GM06990 (cell line): ENCODE results near the gene BMPR2.
"Not testable (repeated sequence)": the region's sequence is repeated elsewhere in the genome, so short reads cannot be mapped to it uniquely, and the experiment has no call there.

Experiments
- DNase-seq: peaks from one replicate; pipeline ENCODE4 v3.0.0-alpha.2; 2011; ENCODE audit not compliant: insufficient read length; ENCODE audit errors: extremely low read depth
- H3K27me3 ChIP-seq: replicated peaks from 2 replicates; pipeline ENCODE4 v1.6.0; 2011; ENCODE audit warnings: low read length; ENCODE audit not compliant: control insufficient read depth, insufficient read depth
- H3K36me3 ChIP-seq: 2 replicates; pipeline ENCODE4 v1.5.1; 2011; ENCODE audit warnings: low read length; ENCODE audit not compliant: control insufficient read depth, insufficient read depth
- H3K4me3 ChIP-seq: replicated peaks from 2 replicates; pipeline ENCODE4 v1.5.1; 2011; ENCODE audit warnings: low read depth, mild to moderate bottlenecking, control low read depth, low read length
- CTCF ChIP-seq: IDR thresholded peaks from 2 replicates; pipeline ENCODE4 v1.5.1; 2011; ENCODE audit warnings: low read length, control low read depth, mild to moderate bottlenecking, inconsistent platforms; ENCODE audit not compliant: insufficient read depth, poor library complexity, severe bottlenecking

The BMPR2 gene

GRCh38 chr2:202339071-202339870, 36.9 kb upstream of the BMPR2 start:
- no peak for TF ChIP-seq CTCF
- Histone ChIP-seq H3K4me3 (no peak overlapping the region), H3K36me3 (no peaks in the 10 kb centered on the region), H3K27me3 (no peaks in the 10 kb centered on the region)
- no peak for DNase-seq

GRCh38 chr2:202344178-202344577, 31.9 kb upstream of the BMPR2 start:
- no peak overlapping the region for H3K4me3 ChIP-seq
- TF ChIP-seq CTCF: no peak
- no peak for DNase-seq
- H3K36me3 ChIP-seq: no peaks in the 10 kb centered on the region
- H3K27me3 ChIP-seq: no peaks in the 10 kb centered on the region

- no peak for DNase-seq
- H3K36me3 ChIP-seq: no peaks in the 10 kb centered on the region
- TF ChIP-seq CTCF: no peak
- H3K27me3 ChIP-seq: no peaks in the 10 kb centered on the region
- no peak overlapping the region for H3K4me3 ChIP-seq
Measured at GRCh38 chr2:202346180-202346579, 29.9 kb upstream of the BMPR2 start.

GRCh38 chr2:202353430-202353829, 22.7 kb upstream of the BMPR2 start:
- H3K4me3 ChIP-seq: no peak overlapping the region
- no peak for DNase-seq
- TF ChIP-seq CTCF: no peak
- no peaks in the 10 kb centered on the region for H3K36me3 ChIP-seq
- no peaks in the 10 kb centered on the region for H3K27me3 ChIP-seq

GRCh38 chr2:202355993-202356505, 20.1 kb upstream of the BMPR2 start:
- DNase-seq: no peak
- no peak for TF ChIP-seq CTCF
- Histone ChIP-seq H3K27me3 (no peaks in the 10 kb centered on the region), H3K4me3 (no peak overlapping the region), H3K36me3 (no peaks in the 10 kb centered on the region)

- not testable (repeated sequence) for H3K36me3 ChIP-seq, DNase-seq, H3K4me3 ChIP-seq, H3K27me3 ChIP-seq
Measured at GRCh38 chr2:202358924-202359323, 17.2 kb upstream of the BMPR2 start.
